PFSK-1 (cell line): Measurements from ENCODE around the gene LECT2.

Experiments
- FOXP2 ChIP-seq: optimal IDR thresholded peaks from 2 replicates; pipeline ENCODE3; 2011; ENCODE audit warnings: borderline replicate concordance, control low read depth, inconsistent platforms; ENCODE audit not compliant: insufficient read depth; ENCODE audit errors: extremely low read length, extremely low read depth
- POLR2AphosphoS5 ChIP-seq: IDR thresholded peaks from 2 replicates; pipeline ENCODE4 v1.6.1; 2012; ENCODE audit warnings: low read depth, mild to moderate bottlenecking, control low read depth, low read length, moderate library complexity
- SIN3A ChIP-seq: IDR thresholded peaks from 2 replicates; pipeline ENCODE4 v1.6.1; 2012; ENCODE audit warnings: mild to moderate bottlenecking, low read length, moderate library complexity, borderline replicate concordance; ENCODE audit not compliant: insufficient read depth
- TAF1 ChIP-seq: IDR thresholded peaks from 2 replicates; pipeline ENCODE4 v1.6.1; 2012; ENCODE audit warnings: low read length, control low read depth, borderline replicate concordance; ENCODE audit not compliant: insufficient read depth
- TF ChIP-seq, protein P1 (sequence below), 2 experiments: IDR thresholded peaks; 2 replicates each; pipeline versions ENCODE4 v1.6.1 to v1.8.0; 2011 to 2012; ENCODE audit warnings: low read depth in 2 of 2, low read length in 2 of 2, control low read depth in 1 of 2, inconsistent platforms in 1 of 2, mild to moderate bottlenecking in 1 of 2, moderate library complexity in 1 of 2; ENCODE audit not compliant: insufficient read depth in 1 of 2

The LECT2 gene

DNA sequence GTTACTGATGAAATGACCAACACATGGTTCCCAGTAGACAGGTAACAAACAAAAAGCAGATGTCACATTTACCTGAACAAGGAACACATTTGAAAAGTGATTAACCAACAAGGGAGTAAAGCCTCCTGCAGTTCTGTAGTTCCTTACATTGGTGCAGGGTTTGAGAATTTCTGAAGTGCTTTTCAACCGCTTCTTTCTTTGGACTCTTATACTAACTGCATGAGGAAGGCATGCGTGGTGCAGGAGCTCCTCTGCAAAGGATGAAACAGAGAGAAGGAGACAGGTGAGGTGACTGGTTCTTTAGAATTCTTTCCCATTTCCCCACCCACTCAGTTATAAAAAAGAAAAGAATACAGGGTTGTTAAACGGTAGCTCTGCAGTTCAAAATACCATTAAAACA, 54.5 kb downstream of the LECT2 start:
- TF ChIP-seq SIN3A (no peak), FOXP2 (no peak), POLR2AphosphoS5 (no peak), TAF1 (no peak)
- TF ChIP-seq, protein P1, sequence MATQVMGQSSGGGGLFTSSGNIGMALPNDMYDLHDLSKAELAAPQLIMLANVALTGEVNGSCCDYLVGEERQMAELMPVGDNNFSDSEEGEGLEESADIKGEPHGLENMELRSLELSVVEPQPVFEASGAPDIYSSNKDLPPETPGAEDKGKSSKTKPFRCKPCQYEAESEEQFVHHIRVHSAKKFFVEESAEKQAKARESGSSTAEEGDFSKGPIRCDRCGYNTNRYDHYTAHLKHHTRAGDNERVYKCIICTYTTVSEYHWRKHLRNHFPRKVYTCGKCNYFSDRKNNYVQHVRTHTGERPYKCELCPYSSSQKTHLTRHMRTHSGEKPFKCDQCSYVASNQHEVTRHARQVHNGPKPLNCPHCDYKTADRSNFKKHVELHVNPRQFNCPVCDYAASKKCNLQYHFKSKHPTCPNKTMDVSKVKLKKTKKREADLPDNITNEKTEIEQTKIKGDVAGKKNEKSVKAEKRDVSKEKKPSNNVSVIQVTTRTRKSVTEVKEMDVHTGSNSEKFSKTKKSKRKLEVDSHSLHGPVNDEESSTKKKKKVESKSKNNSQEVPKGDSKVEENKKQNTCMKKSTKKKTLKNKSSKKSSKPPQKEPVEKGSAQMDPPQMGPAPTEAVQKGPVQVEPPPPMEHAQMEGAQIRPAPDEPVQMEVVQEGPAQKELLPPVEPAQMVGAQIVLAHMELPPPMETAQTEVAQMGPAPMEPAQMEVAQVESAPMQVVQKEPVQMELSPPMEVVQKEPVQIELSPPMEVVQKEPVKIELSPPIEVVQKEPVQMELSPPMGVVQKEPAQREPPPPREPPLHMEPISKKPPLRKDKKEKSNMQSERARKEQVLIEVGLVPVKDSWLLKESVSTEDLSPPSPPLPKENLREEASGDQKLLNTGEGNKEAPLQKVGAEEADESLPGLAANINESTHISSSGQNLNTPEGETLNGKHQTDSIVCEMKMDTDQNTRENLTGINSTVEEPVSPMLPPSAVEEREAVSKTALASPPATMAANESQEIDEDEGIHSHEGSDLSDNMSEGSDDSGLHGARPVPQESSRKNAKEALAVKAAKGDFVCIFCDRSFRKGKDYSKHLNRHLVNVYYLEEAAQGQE (IDR thresholded peaks at IDR 0.05; ENCODE audit: insufficient read depth in 1 of 2, low read depth in 2 of 2, low read length in 2 of 2): no peak

DNA sequence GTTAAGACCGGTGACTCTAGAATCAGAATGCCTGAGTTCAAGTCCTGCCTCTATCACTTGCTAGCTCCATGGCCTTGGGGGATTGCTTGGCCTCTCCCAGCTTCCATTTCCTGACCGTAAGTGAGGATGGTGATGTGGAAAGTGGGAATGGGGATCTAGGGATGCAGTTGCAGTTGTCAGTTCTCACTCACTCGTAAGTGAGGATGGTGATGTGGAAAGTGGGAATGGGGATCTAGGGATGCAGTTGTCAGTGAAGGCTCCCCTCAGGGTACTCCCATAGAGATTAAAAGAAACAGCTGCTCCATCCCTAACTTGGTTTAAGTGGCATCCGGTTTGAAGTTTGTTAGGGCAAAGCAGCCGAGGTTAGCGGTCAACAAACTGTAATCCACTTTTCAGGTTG, 56.1 kb downstream of the LECT2 start:
- TF ChIP-seq, protein P1 (IDR thresholded peaks at IDR 0.05; ENCODE audit: insufficient read depth in 1 of 2, low read depth in 2 of 2, low read length in 2 of 2): no peak
- TF ChIP-seq FOXP2 (no peak), POLR2AphosphoS5 (no peak), TAF1 (no peak), SIN3A (no peak)
